Measurements from ENCODE around the gene POLDIP3.
A peak's percentile ranks its signal among the peaks of the same experiment; 100 is the strongest.
"Not testable (repeated sequence)": the region's sequence is repeated elsewhere in the genome, so short reads cannot be mapped to it uniquely, and the experiment has no call there.

POLDIP3 gene

GRCh38 chr22:42587588-42588175 lies 27.0 kb downstream of the POLDIP3 start:
- FAIRE-seq, result no peak
- DNase-seq (ENCODE audit: low spot score), result no peak

GRCh38 chr22:42586381-42586780 lies 28.3 kb downstream of the POLDIP3 start:
- DNase-seq (ENCODE audit: low spot score) (no peak), FAIRE-seq (no peak)

- no peak for FAIRE-seq
- no peak for DNase-seq (ENCODE audit: low spot score)
Observed at GRCh38 chr22:42585096-42585495, 29.6 kb downstream of the POLDIP3 start.

- DNase-seq (ENCODE audit: low spot score) (no peak), FAIRE-seq (no peak)
Observed at GRCh38 chr22:42584364-42584940, 30.2 kb downstream of the POLDIP3 start.

- DNase-seq (ENCODE audit: low spot score) (no peak), FAIRE-seq (no peak)
Observed at GRCh38 chr22:42582987-42583386, 31.7 kb downstream of the POLDIP3 start.

GRCh38 chr22:42581762-42582716 lies 32.6 kb downstream of the POLDIP3 start:
- FAIRE-seq, result no peak
- DNase-seq (ENCODE audit: low spot score), result peak; percentile 44

GRCh38 chr22:42581194-42581761 lies 33.4 kb downstream of the POLDIP3 start:
- not testable (repeated sequence) for DNase-seq (ENCODE audit: low spot score); FAIRE-seq

- DNase-seq (ENCODE audit: low spot score); FAIRE-seq: not testable (repeated sequence)
Observed at GRCh38 chr22:42580040-42580439, 34.6 kb downstream of the POLDIP3 start.

GRCh38 chr22:42577623-42578240 lies 37.0 kb downstream of the POLDIP3 start:
- FAIRE-seq, result no peak
- no peak for DNase-seq (ENCODE audit: low spot score)

- FAIRE-seq; DNase-seq (ENCODE audit: low spot score): not testable (repeated sequence)
Observed at GRCh38 chr22:42577141-42577540, 37.5 kb downstream of the POLDIP3 start.

- not testable (repeated sequence) for DNase-seq (ENCODE audit: low spot score); FAIRE-seq
Observed at GRCh38 chr22:42575996-42576574, 38.6 kb downstream of the POLDIP3 start.

GRCh38 chr22:42574468-42574867 lies 40.2 kb downstream of the POLDIP3 start:
- DNase-seq (ENCODE audit: low spot score); FAIRE-seq: not testable (repeated sequence)

GRCh38 chr22:42574046-42574445 lies 40.6 kb downstream of the POLDIP3 start:
- not testable (repeated sequence) for FAIRE-seq

GRCh38 chr22:42571068-42571467 lies 43.6 kb downstream of the POLDIP3 start:
- not testable (repeated sequence) for FAIRE-seq; DNase-seq (ENCODE audit: low spot score)

More at GRCh38 chr22:42574046-42574445, 40.6 kb downstream of the POLDIP3 start:
- not testable (repeated sequence) for DNase-seq (ENCODE audit: low spot score)

GRCh38 chr22:42570580-42570979 lies 44.1 kb downstream of the POLDIP3 start:
- FAIRE-seq; DNase-seq (ENCODE audit: low spot score): not testable (repeated sequence)

GRCh38 chr22:42567950-42568349 lies 46.7 kb downstream of the POLDIP3 start:
- not testable (repeated sequence) for DNase-seq (ENCODE audit: low spot score); FAIRE-seq

- DNase-seq (ENCODE audit: low spot score) (no peak), FAIRE-seq (no peak)
Observed at GRCh38 chr22:42565956-42566355, 48.7 kb downstream of the POLDIP3 start.

GRCh38 chr22:42564699-42565098 lies 50.0 kb downstream of the POLDIP3 start:
- FAIRE-seq, result no peak

GRCh38 chr22:42563943-42564342 lies 50.7 kb downstream of the POLDIP3 start:
- FAIRE-seq; DNase-seq (ENCODE audit: low spot score): not testable (repeated sequence)

More at GRCh38 chr22:42564699-42565098, 50.0 kb downstream of the POLDIP3 start:
- no peak for DNase-seq (ENCODE audit: low spot score)

GRCh38 chr22:42562684-42563083 lies 52.0 kb downstream of the POLDIP3 start:
- FAIRE-seq (no peak), DNase-seq (ENCODE audit: low spot score) (no peak)

- FAIRE-seq (no peak), DNase-seq (ENCODE audit: low spot score) (no peak)
Observed at GRCh38 chr22:42562279-42562678, 52.4 kb downstream of the POLDIP3 start.

All from RCC 7860 (cell line).